Spleen (tissue), 11 donors: ENCODE measurements around the gene AKAP13. TPM values are rescaled to one million over a fixed set of nuclear protein-coding genes. Genes with fewer than 3 reads are reported as not detected.

Experiments used
- DNase-seq: peaks from one replicate; pipeline ENCODE4 v3.0.0-alpha.2; 2020
- H3K27ac ChIP-seq, 8 donors: fragments of 200-600 bp; sonication (generic) in 7 of 8; 1 replicate in 4 of 8; 2 replicates in 4 of 8; pipeline versions ENCODE4 v1.5.0 to v1.8.0; 2016 to 2021; ENCODE audit warnings: inconsistent platforms in 4 of 8, mild to moderate bottlenecking in 4 of 8, moderate library complexity in 1 of 8
- H3K27me3 ChIP-seq, 7 donors: fragments of 200-600 bp; sonication (generic) in 6 of 7; replicated peaks in 1 of 7; 1 replicate in 4 of 7; 2 replicates in 3 of 7; pipeline versions ENCODE4 v1.5.0 to v1.8.0; 2016 to 2021; ENCODE audit warnings: inconsistent platforms in 3 of 7, mild to moderate bottlenecking in 1 of 7
- H3K36me3 ChIP-seq, 6 donors: fragments of 200-600 bp; sonication (generic) in 5 of 6; 1 replicate in 4 of 6; 2 replicates in 2 of 6; pipeline versions ENCODE4 v1.5.0 to v1.8.0; 2016 to 2021; ENCODE audit warnings: inconsistent platforms in 2 of 6
- H3K4me1 ChIP-seq, 6 donors: fragments of 200-600 bp; sonication (generic) in 5 of 6; 1 replicate in 3 of 6; 2 replicates in 3 of 6; pipeline versions ENCODE4 v1.5.0 to v1.8.0; 2016 to 2021; ENCODE audit warnings: inconsistent platforms in 3 of 6
- H3K4me3 ChIP-seq, 8 donors: fragments of 200-600 bp; sonication (generic) in 7 of 8; 1 replicate in 4 of 8; 2 replicates in 4 of 8; pipeline versions ENCODE4 v1.5.0 to v1.8.0; 2016 to 2021; ENCODE audit warnings: inconsistent platforms in 4 of 8, mild to moderate bottlenecking in 4 of 8, moderate library complexity in 2 of 8
- H3K9me3 ChIP-seq, 8 donors: fragments of 200-600 bp; sonication (generic) in 7 of 8; 1 replicate in 4 of 8; 2 replicates in 4 of 8; pipeline versions ENCODE4 v1.5.0 to v1.8.0; 2016 to 2021; ENCODE audit warnings: inconsistent platforms in 4 of 8
- CTCF ChIP-seq, 11 experiments: fragments of 200-600 bp in 7 of 11; fragments of 450-650 bp in 4 of 11; sonication (generic) in 4 of 11; IDR thresholded peaks in 8 of 11; conservative IDR thresholded peaks in 3 of 11; 1 replicate in 7 of 11; 2 replicates in 4 of 11; pipeline versions ENCODE4 v1.4.0 to v1.8.0; 2016 to 2021; ENCODE audit warnings: antibody characterized with exemption in 11 of 11, inconsistent platforms in 4 of 11, mild to moderate bottlenecking in 1 of 11
- POLR2A ChIP-seq, 3 donors: fragments of 450-650 bp; IDR thresholded peaks; one replicate each; pipeline ENCODE4 v1.5.1; 2017; ENCODE audit warnings: antibody characterized with exemption in 3 of 3, mild to moderate bottlenecking in 1 of 3
- POLR2AphosphoS5 ChIP-seq, 3 donors: sonication (generic); formaldehyde crosslinking; IDR thresholded peaks; one replicate each; pipeline ENCODE4 v1.5.1; 2017; ENCODE audit warnings: antibody characterized with exemption in 3 of 3
- WGBS, 5 donors: extraction: QIAGEN DNeasy Blood & Tissue Kit in 3 of 5; methylation state at CpG; one replicate each; pipeline versions ENCODE4 v1.1.5 to v1.1.7; 2013 to 2018; 5-methylcytosine and 5-hydroxymethylcytosine counted together
- intact Hi-C: fragments of 100-400 bp; cut with DNase I; formaldehyde crosslinking; loops from one replicate; pipeline ENCODE4 v1.15.0; 2023; ENCODE audit warnings: low total_unique reads
- polyA plus RNA-seq, 3 donors: library from polyadenylated mRNA; stranded (reverse); fragments of 200-250 nt; gene quantifications; one replicate each; pipeline ENCODE4 v1.2.1, GENCODE V29; 2013
- total RNA-seq, 7 donors: library from RNA; depleted of rRNA in 3 of 7; stranded (reverse); fragments of >200 nt in 3 of 7; fragmentation: NEBNext Ultra II Directional in 4 of 7; extraction: Animal tissue kit (Norgen Biotek cat#: 25700) in 4 of 7; gene quantifications; one replicate each; pipeline versions ENCODE4 v1.1.0 to v1.2.1, GENCODE V29; 2016 to 2021
- donor health status: healthy with polysubstance abuse.
- donor health status: DM: no; HTN: no; CAD: no; lungs with moderate emphysema.
- donor health status: DM: no; HTN: no; CAD: no.
- donor health status: Bipolar disorder and iron deficiency.
- donor health status: healthy.
- donor health status: DM: no; HTN: no; CAD: no.
- donor health status: DM: yes; HTN: yes; CAD: no.

The AKAP13 gene
- total and polyA plus RNA-seq, 10 donors: 35.4 to 413 (median 260) TPM

GRCh38 chr15:85684174-85684710 is 303.8 kb downstream of the AKAP13 start:
- Histone ChIP-seq H3K4me1 (peaks cover 16 to 41% (median 27%) of the 10 kb centered on the region in 6 donors), H3K27me3 (no peaks in the 10 kb centered on the region), H3K36me3 (peaks cover 0 to 86% (median 46%) of the 10 kb centered on the region in 6 donors), H3K4me3 (no peak overlapping the region), H3K9me3 (no peaks in the 10 kb centered on the region), H3K27ac (no peak overlapping the region)
- TF ChIP-seq CTCF (IDR thresholded peaks at IDR 0.05 in 8 of 11, conservative IDR thresholded peaks at IDR 0.05 in 3 of 11) (no peak), POLR2AphosphoS5 (IDR thresholded peaks at IDR 0.05) (no peak), POLR2A (IDR thresholded peaks at IDR 0.05) (no peak)
- 89 to 98% (median 92%) methylated on average over 6 of the region's 6 CpGs for WGBS, 5 donors
- intact Hi-C loops: no loop called here
- no peak for DNase-seq

- WGBS, 5 donors: 86 to 92% (median 91%) methylated on average over 9 of the region's 9 CpGs
- peaks cover 0 to 75% (median 44%) of the 10 kb centered on the region in 6 donors for H3K36me3 ChIP-seq
- H3K4me3 ChIP-seq: no peak overlapping the region
- no peak for DNase-seq
- no peaks in the 10 kb centered on the region for H3K9me3 ChIP-seq
- TF ChIP-seq CTCF (IDR thresholded peaks at IDR 0.05 in 8 of 11, conservative IDR thresholded peaks at IDR 0.05 in 3 of 11): no peak
- peak in 2 of 3 donors; percentile 27 to 39 for TF ChIP-seq POLR2AphosphoS5 (IDR thresholded peaks at IDR 0.05)
- H3K27me3 ChIP-seq: no peaks in the 10 kb centered on the region
- H3K4me1 ChIP-seq: peaks cover 24 to 52% (median 37%) of the 10 kb centered on the region in 6 donors
- H3K27ac ChIP-seq: no peak overlapping the region
- intact Hi-C loops: no loop called here
These were observed 305.0 kb downstream of the AKAP13 start for GRCh38 chr15:85685356-85685755.

- DNase-seq: no peak
- H3K4me3 ChIP-seq: no peak overlapping the region
- H3K9me3 ChIP-seq: no peaks in the 10 kb centered on the region
- WGBS, 5 donors: 55 to 66% (median 58%) methylated on average over 2 of the region's 2 CpGs
- peaks cover 0 to 65% (median 32%) of the 10 kb centered on the region in 6 donors for H3K36me3 ChIP-seq
- no peaks in the 10 kb centered on the region for H3K27me3 ChIP-seq
- peak overlapping the region in 7 of 8 donors; percentile 52 to 91 (median 87) for H3K27ac ChIP-seq
- TF ChIP-seq CTCF (IDR thresholded peaks at IDR 0.05 in 8 of 11, conservative IDR thresholded peaks at IDR 0.05 in 3 of 11): no peak
- no peak for TF ChIP-seq POLR2A (IDR thresholded peaks at IDR 0.05)
- TF ChIP-seq POLR2AphosphoS5 (IDR thresholded peaks at IDR 0.05): no peak
- intact Hi-C loops: no loop called here
- peaks cover 32 to 64% (median 56%) of the 10 kb centered on the region in 6 donors for H3K4me1 ChIP-seq
These were observed 306.9 kb downstream of the AKAP13 start for GRCh38 chr15:85687329-85687728.

GRCh38 chr15:85688711-85689110 is 308.3 kb downstream of the AKAP13 start:
- TF ChIP-seq POLR2A (IDR thresholded peaks at IDR 0.05) (no peak), POLR2AphosphoS5 (IDR thresholded peaks at IDR 0.05) (no peak), CTCF (IDR thresholded peaks at IDR 0.05 in 8 of 11, conservative IDR thresholded peaks at IDR 0.05 in 3 of 11) (no peak)
- no peak for DNase-seq
- Histone ChIP-seq H3K36me3 (peaks cover 0 to 65% (median 24%) of the 10 kb centered on the region in 6 donors), H3K27me3 (no peaks in the 10 kb centered on the region), H3K4me3 (peak overlapping the region in 2 of 8 donors; percentile 47 to 75), H3K27ac (peak overlapping the region; percentile 79 to 91 (median 87)), H3K4me1 (peaks cover 32 to 78% (median 69%) of the 10 kb centered on the region in 6 donors), H3K9me3 (no peaks in the 10 kb centered on the region)
- intact Hi-C loops: no loop called here
- WGBS, 5 donors: 1 to 12% (median 3%) methylated on average over 3 of the region's 3 CpGs
